Stimulated activated CD8-positive, alpha-beta memory T cell treated with anti-CD3 and anti-CD28 coated beads, Interleukin-7, amount 100 ng/mL, for 1 hour (primary cell): ENCODE data around the gene NUP210.

Experiments
- DNase-seq, 2 donors: peaks; one replicate each; pipeline ENCODE4 v3.0.0-alpha.2; 2020; ENCODE audit warnings: low read depth in 2 of 2

Gene NUP210

DNA sequence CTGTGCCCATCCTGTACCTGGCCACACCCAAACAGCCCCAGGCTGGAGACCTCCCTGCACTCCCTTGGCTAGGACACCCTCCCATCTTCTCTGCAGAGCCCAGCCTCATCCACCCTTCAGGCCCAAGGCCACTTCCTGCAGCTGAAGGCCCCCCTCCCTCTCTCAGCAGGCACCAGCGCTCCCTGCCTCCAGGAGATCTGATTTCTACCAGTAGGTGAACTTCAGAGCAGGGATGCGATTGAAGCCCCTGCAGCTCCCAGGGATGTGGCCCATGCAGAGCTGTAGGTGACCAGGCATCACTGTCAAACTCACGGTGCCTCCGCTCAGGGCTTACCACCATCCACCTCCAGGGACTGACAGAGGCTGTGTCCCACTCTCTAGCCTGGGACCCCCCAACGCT is 96.3 kb downstream of the NUP210 start:
- no peak for DNase-seq

- no peak for DNase-seq
Observed at GRCh38 chr3:13322324-13322723, 97.8 kb downstream of the NUP210 start.

DNA sequence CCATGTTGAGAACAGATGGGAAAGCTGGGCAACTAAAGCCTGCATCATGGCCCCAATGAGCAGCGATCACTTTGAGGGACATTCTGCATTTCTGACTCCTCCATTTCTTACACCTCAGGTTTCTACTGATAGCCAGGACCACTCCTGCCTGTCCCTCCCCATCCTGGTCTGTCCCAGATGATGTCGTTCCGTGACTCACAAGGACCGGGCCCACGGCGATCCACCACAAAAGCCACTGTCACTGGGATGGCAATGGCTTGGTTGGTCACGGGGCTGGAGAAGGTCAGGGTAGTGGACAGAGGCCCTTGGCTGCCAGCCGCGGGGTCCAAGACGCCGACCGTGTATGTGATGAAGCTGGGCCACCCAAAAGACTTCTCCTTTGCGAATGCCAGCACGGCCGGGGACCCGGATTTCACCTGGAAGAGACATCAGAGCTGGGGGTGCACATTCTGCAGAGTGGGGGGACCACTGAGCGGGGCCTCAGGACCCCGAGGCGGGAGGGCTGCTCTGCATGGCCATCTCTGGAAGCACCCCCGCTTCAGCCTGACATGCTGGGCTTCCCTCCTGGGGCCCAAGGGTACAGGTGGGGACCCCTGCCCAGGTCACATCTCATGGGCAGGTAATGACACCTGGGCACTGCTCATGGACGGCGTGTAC is 100.4 kb downstream of the NUP210 start:
- no peak for DNase-seq

- no peak for DNase-seq
Observed at GRCh38 chr3:13318626-13319470, 101.3 kb downstream of the NUP210 start.

- DNase-seq: no peak
Observed at GRCh38 chr3:13317596-13318320, 102.4 kb downstream of the NUP210 start.

GRCh38 chr3:13316603-13317002 is 103.5 kb downstream of the NUP210 start:
- DNase-seq: no peak

DNA sequence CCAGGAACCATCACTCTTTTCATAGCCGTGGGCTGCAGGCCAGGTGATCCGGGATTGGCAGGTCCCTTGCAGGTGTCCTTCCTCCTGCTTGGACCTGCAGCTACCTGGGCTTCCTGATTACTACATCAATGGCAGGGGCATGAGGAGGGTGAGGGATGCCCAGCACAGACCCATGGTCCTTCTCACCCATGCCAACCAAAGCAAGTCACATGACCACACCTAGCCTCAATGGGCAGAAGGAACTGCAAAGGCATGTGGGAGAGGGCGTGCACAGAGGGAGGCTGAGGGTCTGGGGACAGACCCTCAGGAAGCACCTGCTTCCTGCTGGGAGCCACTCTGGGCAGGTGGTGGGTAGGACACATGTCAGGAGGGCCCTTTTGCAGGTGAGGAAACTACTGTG is 105.2 kb downstream of the NUP210 start:
- DNase-seq: no peak

- DNase-seq: no peak
Observed at GRCh38 chr3:13313813-13314212, 106.3 kb downstream of the NUP210 start.

GRCh38 chr3:13309004-13309403 is 111.1 kb downstream of the NUP210 start:
- DNase-seq: no peak

DNA sequence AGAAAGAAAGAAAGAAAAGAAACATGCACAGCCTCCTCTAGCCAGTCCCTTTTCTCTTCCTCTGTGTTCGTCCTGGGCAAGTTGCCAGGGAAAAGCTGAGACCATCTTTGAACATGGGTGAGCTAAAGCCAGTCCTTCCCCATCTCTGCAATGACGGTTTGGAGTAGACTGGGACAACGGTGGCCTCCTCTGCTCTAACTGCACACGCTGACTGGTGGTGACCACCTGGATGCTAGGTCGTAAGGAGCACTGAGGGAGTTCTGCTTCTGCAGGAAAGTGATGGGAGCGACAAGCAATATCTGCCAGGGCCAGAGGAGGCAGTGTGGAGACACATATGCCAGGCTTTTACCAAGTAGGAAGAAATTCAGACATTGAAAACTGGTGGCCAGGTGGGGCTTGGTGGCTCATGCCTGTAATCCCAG is 111.7 kb downstream of the NUP210 start:
- DNase-seq: no peak

DNA sequence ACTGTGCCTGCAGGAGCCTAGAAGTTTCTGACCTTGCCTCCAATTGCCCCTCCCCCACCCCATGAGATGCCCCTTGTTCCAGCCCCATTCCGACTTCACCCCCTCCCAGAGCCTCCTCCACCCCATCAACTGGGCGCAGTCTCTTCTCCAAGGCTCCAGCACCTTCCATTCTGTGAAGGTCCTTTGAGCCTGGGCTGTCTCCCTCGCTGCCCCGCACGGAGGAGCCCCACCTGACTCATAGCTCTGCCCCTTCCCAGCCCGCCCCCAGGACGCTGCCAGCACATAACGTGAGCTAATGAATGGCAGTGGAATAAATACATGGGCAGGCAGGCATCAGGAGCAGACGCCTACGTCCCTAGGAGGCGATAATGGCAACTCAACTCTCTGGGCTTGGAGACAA is 113.1 kb downstream of the NUP210 start:
- no peak for DNase-seq

- no peak for DNase-seq
Observed at GRCh38 chr3:13305623-13306022, 114.5 kb downstream of the NUP210 start.

- no peak for DNase-seq
Observed at GRCh38 chr3:13303410-13303809, 116.7 kb downstream of the NUP210 start.

DNA sequence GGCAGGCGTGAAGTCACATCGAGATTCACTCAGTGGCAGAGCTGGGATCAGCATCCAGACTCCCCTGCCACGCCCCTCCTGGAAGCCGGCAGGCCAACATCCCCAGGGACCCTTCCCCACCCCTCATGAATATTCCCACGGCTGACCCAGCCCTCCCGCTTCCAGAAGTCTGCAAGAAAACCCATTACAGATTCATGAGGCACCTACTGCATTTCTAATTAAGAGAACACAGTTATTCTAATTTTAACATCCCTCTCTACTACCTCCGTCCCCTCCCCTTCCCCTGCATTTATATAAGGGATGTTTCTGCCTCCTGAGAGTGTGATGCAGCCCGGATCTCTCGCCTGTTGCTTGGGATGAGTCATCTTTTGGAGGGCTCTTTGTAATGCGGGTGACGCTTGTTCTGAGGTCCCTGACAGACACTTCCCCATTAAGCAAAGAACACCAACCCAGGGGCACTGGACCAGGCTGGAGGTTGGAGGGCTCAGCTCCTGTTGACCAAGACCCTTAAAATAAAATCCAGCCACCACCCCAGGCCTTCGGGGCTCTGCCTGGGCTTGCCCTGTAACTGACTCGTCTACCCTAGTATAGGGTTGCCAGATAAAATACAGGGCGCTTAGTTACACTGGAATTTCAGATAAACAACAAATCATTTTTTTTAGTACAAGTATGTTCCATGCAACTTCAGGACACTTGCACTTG is 118.7 kb downstream of the NUP210 start:
- no peak for DNase-seq

- DNase-seq: no peak
Observed at GRCh38 chr3:13300546-13301285, 119.4 kb downstream of the NUP210 start.

GRCh38 chr3:13299531-13300155 is 120.5 kb downstream of the NUP210 start:
- DNase-seq: no peak

DNA sequence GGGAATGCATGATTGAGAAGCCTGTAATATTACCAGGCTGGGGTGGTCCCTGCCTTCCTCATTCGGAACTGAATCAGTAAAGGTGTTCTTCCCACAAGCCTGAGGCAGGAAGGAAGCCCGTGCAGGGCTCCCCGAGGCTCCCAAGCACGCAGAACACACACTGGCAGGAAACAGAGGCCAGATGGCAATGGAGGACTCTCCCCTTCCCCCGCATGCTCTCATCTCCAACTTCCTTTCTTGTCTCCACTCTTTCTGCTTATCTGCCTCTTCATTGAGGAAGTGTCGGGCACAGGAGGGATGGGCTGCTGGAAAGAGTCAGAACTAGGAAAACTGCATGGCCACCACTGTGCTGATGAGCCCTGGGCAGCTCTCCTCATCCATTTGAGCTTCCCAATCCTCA is 123.5 kb downstream of the NUP210 start:
- DNase-seq: no peak

- no peak for DNase-seq
Observed at GRCh38 chr3:13294442-13295351, 125.4 kb downstream of the NUP210 start.

GRCh38 chr3:13292375-13292774 is 127.7 kb downstream of the NUP210 start:
- no peak for DNase-seq

GRCh38 chr3:13290941-13291340 is 129.2 kb downstream of the NUP210 start:
- no peak for DNase-seq
